Neural cell (in vitro differentiated cells): Measurements from ENCODE around the gene C9orf57. TPM values are rescaled to one million over a fixed set of nuclear protein-coding genes. Genes with fewer than 3 reads are reported as not detected.

Source experiments
- H2AFZ ChIP-seq: fragments of 200-600, 300-800 bp; sonication (generic), shearing (Covaris generic); 2 replicates; pipeline ENCODE4 v1.6.0; 2014; ENCODE audit warnings: low read depth, mild to moderate bottlenecking, antibody characterized with exemption, low read length, moderate library complexity
- H3F3A ChIP-seq: fragments of 200-600 bp; shearing (Covaris generic); 2 replicates; pipeline ENCODE4 v1.6.1; 2016; ENCODE audit warnings: mild to moderate bottlenecking, moderate library complexity, mixed read lengths, antibody characterized with exemption, low read length; ENCODE audit not compliant: insufficient read depth, poor library complexity, severe bottlenecking
- H3K27ac ChIP-seq: fragments of 200-600, 300-800 bp; sonication (generic), shearing (Covaris generic); 2 replicates; pipeline ENCODE4 v1.5.1; 2014; ENCODE audit warnings: mild to moderate bottlenecking, low read length, moderate library complexity
- H3K27me3 ChIP-seq: fragments of 300-800, 200-600 bp; sonication (generic), shearing (Covaris generic); 2 replicates; pipeline ENCODE4 v1.6.0; 2014; ENCODE audit warnings: mild to moderate bottlenecking, low read depth, low read length, moderate library complexity; ENCODE audit not compliant: insufficient read depth
- H3K36me3 ChIP-seq: fragments of 300-800, 200-600 bp; sonication (generic), shearing (Covaris generic); 2 replicates; pipeline ENCODE4 v1.5.1; 2014; ENCODE audit warnings: mild to moderate bottlenecking, antibody characterized with exemption, low read length, moderate library complexity; ENCODE audit not compliant: insufficient read depth
- H3K4me2 ChIP-seq: fragments of 300-800, 200-600 bp; sonication (generic), shearing (Covaris generic); 2 replicates; pipeline ENCODE4 v1.6.0; 2014; ENCODE audit warnings: mild to moderate bottlenecking, low read length
- H3K4me3 ChIP-seq: fragments of 300-800, 200-600 bp; sonication (generic), shearing (Covaris generic); 2 replicates; pipeline ENCODE4 v1.5.1; 2014; ENCODE audit warnings: mild to moderate bottlenecking, low read length, moderate library complexity
- H3K79me2 ChIP-seq: fragments of 200-600 bp; shearing (Covaris generic); replicated peaks from 2 replicates; pipeline ENCODE4 v1.6.0; 2014; ENCODE audit warnings: mild to moderate bottlenecking, low read length, moderate library complexity; ENCODE audit not compliant: insufficient read depth
- H3K9ac ChIP-seq: fragments of 300-800, 200-600 bp; sonication (generic), shearing (Covaris generic); 2 replicates; pipeline ENCODE4 v1.6.1; 2016; ENCODE audit warnings: mild to moderate bottlenecking, low read length, mixed read lengths
- H3K9me2 ChIP-seq: fragments of 200-600 bp; shearing (Covaris generic); 2 replicates; pipeline ENCODE4 v1.6.1; 2016; ENCODE audit warnings: mild to moderate bottlenecking, low read length, mixed read lengths; ENCODE audit not compliant: insufficient read depth
- H3K9me3 ChIP-seq: fragments of 200-600, 300-800 bp; sonication (generic), shearing (Covaris generic); 2 replicates; pipeline ENCODE4 v1.6.1; 2016; ENCODE audit warnings: mild to moderate bottlenecking, mixed run types, low read length, moderate library complexity, mixed read lengths
- H4K20me1 ChIP-seq: fragments of 200-600 bp; shearing (Covaris generic); 2 replicates; pipeline ENCODE4 v1.6.1; 2016; ENCODE audit warnings: mild to moderate bottlenecking, mixed run types; ENCODE audit not compliant: insufficient read depth
- EP300 ChIP-seq: fragments of 450-650 bp; conservative IDR thresholded peaks from 2 replicates; pipeline ENCODE4 v1.6.1; 2014; ENCODE audit warnings: antibody characterized with exemption, mild to moderate bottlenecking, moderate library complexity; ENCODE audit not compliant: poor library complexity, severe bottlenecking
- EZH2 ChIP-seq: fragments of 200-600, 300-800 bp; shearing (Covaris generic), sonication (generic); IDR thresholded peaks from 2 replicates; pipeline ENCODE4 v1.6.1; 2014; ENCODE audit warnings: antibody characterized with exemption, low read length, borderline replicate concordance, mild to moderate bottlenecking; ENCODE audit not compliant: insufficient read depth, poor library complexity, severe bottlenecking
- MXI1 ChIP-seq: fragments of 450-650 bp; conservative IDR thresholded peaks from 2 replicates; pipeline ENCODE4 v1.6.1; 2014; ENCODE audit warnings: antibody characterized with exemption, mild to moderate bottlenecking; ENCODE audit not compliant: poor library complexity, severe bottlenecking
- POLR2AphosphoS5 ChIP-seq: IDR thresholded peaks from 2 replicates; pipeline ENCODE4 v1.6.1; 2012
- RAD21 ChIP-seq: fragments of 450-650 bp; conservative IDR thresholded peaks from 2 replicates; pipeline ENCODE4 v1.6.1; 2014; ENCODE audit warnings: antibody characterized with exemption, mild to moderate bottlenecking, moderate library complexity
- SMC3 ChIP-seq: fragments of 450-650 bp; conservative IDR thresholded peaks from 2 replicates; pipeline ENCODE4 v1.6.1; 2014; ENCODE audit warnings: antibody characterized with exemption, mild to moderate bottlenecking, moderate library complexity; ENCODE audit not compliant: poor library complexity
- TAF1 ChIP-seq: IDR thresholded peaks from 2 replicates; pipeline ENCODE4 v1.6.1; 2012; ENCODE audit warnings: low read depth
- polyA plus RNA-seq: library from polyadenylated mRNA; depleted of rRNA; stranded (reverse); fragments of >200 nt; gene quantifications from 2 replicates; pipeline ENCODE4 v1.2.3, GENCODE V29; 2014
- small RNA-seq, 3 experiments: library from RNA; depleted of rRNA; stranded (forward); fragments of <200 nt; gene quantifications; one replicate each; pipeline ENCODE3, GENCODE V24; 2012
- TF ChIP-seq, protein P1 (sequence below): fragments of 450-650 bp; IDR thresholded peaks from 2 replicates; pipeline ENCODE4 v1.5.1; 2014; ENCODE audit warnings: antibody characterized with exemption, mild to moderate bottlenecking, moderate library complexity; ENCODE audit not compliant: poor library complexity, severe bottlenecking
- TF ChIP-seq, protein P2 (sequence below): IDR thresholded peaks from 2 replicates; pipeline ENCODE4 v1.6.1; 2012; ENCODE audit warnings: borderline replicate concordance

C9orf57 gene
- polyA plus RNA-seq, 1 donor from 2014 or later, result not detected

DNA sequence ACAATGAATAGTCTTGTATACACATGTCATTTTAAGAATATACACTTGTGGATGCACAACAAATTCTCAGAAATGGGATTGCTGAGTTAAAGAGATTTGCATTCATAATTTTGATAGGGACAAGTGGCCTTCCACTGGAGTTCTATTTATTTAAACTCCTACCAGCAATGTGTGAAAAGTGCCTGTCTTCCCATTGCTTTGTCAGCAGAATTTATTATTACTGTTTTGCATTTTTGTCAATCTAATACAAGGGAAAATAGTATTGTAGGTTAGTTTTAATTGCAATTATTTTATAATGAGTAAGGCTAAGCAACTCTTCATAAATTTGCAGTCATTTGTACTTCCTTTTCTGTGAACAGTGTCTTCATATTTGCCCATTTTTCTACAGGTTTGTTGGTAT, 55.0 kb downstream of the C9orf57 start:
- no peaks in the 10 kb centered on the region for H3K27me3 ChIP-seq
- no peaks in the 10 kb centered on the region for H3K9me3 ChIP-seq
- no peaks in the 10 kb centered on the region for H3K79me2 ChIP-seq
- no peak overlapping the region for H3K4me3 ChIP-seq
- H3K4me2 ChIP-seq, result no peak overlapping the region
- no peak overlapping the region for H3K9ac ChIP-seq
- no peaks in the 10 kb centered on the region for H3K9me2 ChIP-seq
- H3K36me3 ChIP-seq, result no peaks in the 10 kb centered on the region
- no peak overlapping the region for H3K27ac ChIP-seq
- H2AFZ ChIP-seq, result no peak overlapping the region
- H4K20me1 ChIP-seq, result no peaks in the 10 kb centered on the region
- H3F3A ChIP-seq, result no peaks in the 10 kb centered on the region
- TF ChIP-seq, protein P1, sequence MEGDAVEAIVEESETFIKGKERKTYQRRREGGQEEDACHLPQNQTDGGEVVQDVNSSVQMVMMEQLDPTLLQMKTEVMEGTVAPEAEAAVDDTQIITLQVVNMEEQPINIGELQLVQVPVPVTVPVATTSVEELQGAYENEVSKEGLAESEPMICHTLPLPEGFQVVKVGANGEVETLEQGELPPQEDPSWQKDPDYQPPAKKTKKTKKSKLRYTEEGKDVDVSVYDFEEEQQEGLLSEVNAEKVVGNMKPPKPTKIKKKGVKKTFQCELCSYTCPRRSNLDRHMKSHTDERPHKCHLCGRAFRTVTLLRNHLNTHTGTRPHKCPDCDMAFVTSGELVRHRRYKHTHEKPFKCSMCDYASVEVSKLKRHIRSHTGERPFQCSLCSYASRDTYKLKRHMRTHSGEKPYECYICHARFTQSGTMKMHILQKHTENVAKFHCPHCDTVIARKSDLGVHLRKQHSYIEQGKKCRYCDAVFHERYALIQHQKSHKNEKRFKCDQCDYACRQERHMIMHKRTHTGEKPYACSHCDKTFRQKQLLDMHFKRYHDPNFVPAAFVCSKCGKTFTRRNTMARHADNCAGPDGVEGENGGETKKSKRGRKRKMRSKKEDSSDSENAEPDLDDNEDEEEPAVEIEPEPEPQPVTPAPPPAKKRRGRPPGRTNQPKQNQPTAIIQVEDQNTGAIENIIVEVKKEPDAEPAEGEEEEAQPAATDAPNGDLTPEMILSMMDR, result no peak
- no peak for TF ChIP-seq SMC3
- no peak for TF ChIP-seq MXI1
- no peak for TF ChIP-seq EZH2
- TF ChIP-seq, protein P2, sequence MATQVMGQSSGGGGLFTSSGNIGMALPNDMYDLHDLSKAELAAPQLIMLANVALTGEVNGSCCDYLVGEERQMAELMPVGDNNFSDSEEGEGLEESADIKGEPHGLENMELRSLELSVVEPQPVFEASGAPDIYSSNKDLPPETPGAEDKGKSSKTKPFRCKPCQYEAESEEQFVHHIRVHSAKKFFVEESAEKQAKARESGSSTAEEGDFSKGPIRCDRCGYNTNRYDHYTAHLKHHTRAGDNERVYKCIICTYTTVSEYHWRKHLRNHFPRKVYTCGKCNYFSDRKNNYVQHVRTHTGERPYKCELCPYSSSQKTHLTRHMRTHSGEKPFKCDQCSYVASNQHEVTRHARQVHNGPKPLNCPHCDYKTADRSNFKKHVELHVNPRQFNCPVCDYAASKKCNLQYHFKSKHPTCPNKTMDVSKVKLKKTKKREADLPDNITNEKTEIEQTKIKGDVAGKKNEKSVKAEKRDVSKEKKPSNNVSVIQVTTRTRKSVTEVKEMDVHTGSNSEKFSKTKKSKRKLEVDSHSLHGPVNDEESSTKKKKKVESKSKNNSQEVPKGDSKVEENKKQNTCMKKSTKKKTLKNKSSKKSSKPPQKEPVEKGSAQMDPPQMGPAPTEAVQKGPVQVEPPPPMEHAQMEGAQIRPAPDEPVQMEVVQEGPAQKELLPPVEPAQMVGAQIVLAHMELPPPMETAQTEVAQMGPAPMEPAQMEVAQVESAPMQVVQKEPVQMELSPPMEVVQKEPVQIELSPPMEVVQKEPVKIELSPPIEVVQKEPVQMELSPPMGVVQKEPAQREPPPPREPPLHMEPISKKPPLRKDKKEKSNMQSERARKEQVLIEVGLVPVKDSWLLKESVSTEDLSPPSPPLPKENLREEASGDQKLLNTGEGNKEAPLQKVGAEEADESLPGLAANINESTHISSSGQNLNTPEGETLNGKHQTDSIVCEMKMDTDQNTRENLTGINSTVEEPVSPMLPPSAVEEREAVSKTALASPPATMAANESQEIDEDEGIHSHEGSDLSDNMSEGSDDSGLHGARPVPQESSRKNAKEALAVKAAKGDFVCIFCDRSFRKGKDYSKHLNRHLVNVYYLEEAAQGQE, result no peak
- TF ChIP-seq EP300, result no peak
- TF ChIP-seq TAF1, result no peak
- no peak for TF ChIP-seq RAD21
- TF ChIP-seq POLR2AphosphoS5, result no peak

Small RNAs within 50 kb of the gene (small RNA-seq; reads per million reads assigned to genes)
- gene HSPB1P1, result 0 reads per million in 3 experiments

Other genes with a start within 250 kb of the C9orf57 start
- gene ABHD17B, start 149.4 kb downstream of the C9orf57 start, polyA plus RNA-seq, result 53.0 and 58.0 TPM in 2 replicates
- 15.8 and 20.3 TPM in 2 replicates for gene C9orf85, start 149.0 kb downstream of the C9orf57 start, polyA plus RNA-seq
- 0.26 and 0.52 TPM in 2 replicates for gene GDA, start 88.8 kb upstream of the C9orf57 start, polyA plus RNA-seq